ENCODE results near the gene KRTAP4-16. TPM values are rescaled to one million over a fixed set of nuclear protein-coding genes. Genes with fewer than 3 reads are reported as not detected.
A peak's percentile ranks its signal among the peaks of the same experiment; 100 is the strongest.
"Not testable (repeated sequence)": the region's sequence is repeated elsewhere in the genome, so short reads cannot be mapped to it uniquely, and the experiment has no call there.

The KRTAP4-16 gene
- total RNA-seq, 1 experiment from 2014 or later: not detected

- Mint-ChIP-seq H3K27me3 (ENCODE audit: unreplicated experiment) (no peaks in the 10 kb centered on the region), H3K27ac (ENCODE audit: unreplicated experiment) (peak overlapping the region; percentile 7), H3K9me3 (ENCODE audit: low read depth, unreplicated experiment) (peaks cover 5% of the 10 kb centered on the region), H3K36me3 (ENCODE audit: insufficient read depth, unreplicated experiment) (no peaks in the 10 kb centered on the region), H3K4me1 (ENCODE audit: low read depth, unreplicated experiment) (peaks cover 51% of the 10 kb centered on the region), H3K4me3 (ENCODE audit: low read depth, unreplicated experiment) (no peak overlapping the region)
- intact Hi-C loops (cut with micrococcal nuclease; ENCODE audit: unreplicated experiment): no loop called here
- TF ChIP-seq, protein P1, sequence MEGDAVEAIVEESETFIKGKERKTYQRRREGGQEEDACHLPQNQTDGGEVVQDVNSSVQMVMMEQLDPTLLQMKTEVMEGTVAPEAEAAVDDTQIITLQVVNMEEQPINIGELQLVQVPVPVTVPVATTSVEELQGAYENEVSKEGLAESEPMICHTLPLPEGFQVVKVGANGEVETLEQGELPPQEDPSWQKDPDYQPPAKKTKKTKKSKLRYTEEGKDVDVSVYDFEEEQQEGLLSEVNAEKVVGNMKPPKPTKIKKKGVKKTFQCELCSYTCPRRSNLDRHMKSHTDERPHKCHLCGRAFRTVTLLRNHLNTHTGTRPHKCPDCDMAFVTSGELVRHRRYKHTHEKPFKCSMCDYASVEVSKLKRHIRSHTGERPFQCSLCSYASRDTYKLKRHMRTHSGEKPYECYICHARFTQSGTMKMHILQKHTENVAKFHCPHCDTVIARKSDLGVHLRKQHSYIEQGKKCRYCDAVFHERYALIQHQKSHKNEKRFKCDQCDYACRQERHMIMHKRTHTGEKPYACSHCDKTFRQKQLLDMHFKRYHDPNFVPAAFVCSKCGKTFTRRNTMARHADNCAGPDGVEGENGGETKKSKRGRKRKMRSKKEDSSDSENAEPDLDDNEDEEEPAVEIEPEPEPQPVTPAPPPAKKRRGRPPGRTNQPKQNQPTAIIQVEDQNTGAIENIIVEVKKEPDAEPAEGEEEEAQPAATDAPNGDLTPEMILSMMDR (IDR thresholded peaks at IDR 0.05; ENCODE audit: unreplicated experiment): no peak
- DNase-seq: no peak
- CTCF ChIA-PET: interaction anchor here (0.6 kb wide), 2 partner anchors 16 to 175 kb away, joined by 3 to 5 read pairs; no protein-coding TSS in a partner anchor
- BruUV-seq (replicated peaks): no TSS peak
Measured at GRCh38 chr17:41103896-41104295, 1.9 kb upstream of the KRTAP4-16 start.

DNA sequence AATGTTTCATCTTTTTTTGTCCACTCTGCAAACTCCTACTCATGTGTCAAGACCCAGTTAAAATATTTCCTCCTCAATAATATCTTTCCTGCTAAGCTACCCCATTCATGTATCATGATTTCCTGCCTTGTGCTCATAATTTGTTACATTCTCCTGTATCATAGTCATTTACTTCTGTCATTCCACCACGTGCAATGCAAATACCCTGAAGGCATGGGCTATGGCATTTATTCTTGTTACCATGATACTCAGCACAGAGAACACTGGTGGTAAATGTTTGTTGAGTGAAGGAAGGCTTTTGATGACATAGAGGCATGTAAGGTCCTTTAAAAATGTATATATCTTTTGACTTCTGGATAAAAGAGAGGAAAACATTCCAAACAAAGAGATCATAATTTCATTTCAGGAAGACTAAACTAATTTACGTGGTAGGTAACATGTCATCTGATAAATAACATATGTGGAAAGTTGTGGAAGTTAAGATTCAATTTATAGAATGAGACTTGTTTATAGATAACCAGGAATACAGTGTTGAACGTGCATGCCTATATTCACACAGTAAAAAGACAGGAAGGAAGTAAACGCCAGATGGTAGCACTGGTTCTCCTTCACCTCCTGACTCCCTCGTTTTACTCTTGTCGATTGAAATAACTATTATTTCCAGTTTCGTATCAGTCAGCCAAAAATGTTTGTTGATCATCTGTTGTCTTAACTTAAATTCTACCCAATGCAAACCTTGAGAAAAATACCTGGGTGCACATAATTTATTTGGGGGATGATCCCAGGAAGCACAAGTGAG, 2.1 kb downstream of the KRTAP4-16 start:
- Mint-ChIP-seq H3K4me1 (ENCODE audit: low read depth, unreplicated experiment) (peaks cover 61% of the 10 kb centered on the region), H3K27ac (ENCODE audit: unreplicated experiment) (peak overlapping the region; percentile 4)
- H3K9me3 Mint-ChIP-seq (ENCODE audit: low read depth, unreplicated experiment); BruUV-seq (replicated peaks); intact Hi-C loops (cut with micrococcal nuclease; ENCODE audit: unreplicated experiment); H3K4me3 Mint-ChIP-seq (ENCODE audit: low read depth, unreplicated experiment); H3K36me3 Mint-ChIP-seq (ENCODE audit: insufficient read depth, unreplicated experiment); H3K27me3 Mint-ChIP-seq (ENCODE audit: unreplicated experiment); CTCF ChIA-PET: not testable (repeated sequence)
- DNase-seq: peak; percentile 57

GRCh38 chr17:41098481-41098880, 3.5 kb downstream of the KRTAP4-16 start:
- intact Hi-C loops (cut with micrococcal nuclease; ENCODE audit: unreplicated experiment): no loop called here
- H3K36me3 Mint-ChIP-seq (ENCODE audit: insufficient read depth, unreplicated experiment): no peaks in the 10 kb centered on the region
- DNase-seq: no peak
- no peak overlapping the region for H3K4me3 Mint-ChIP-seq (ENCODE audit: low read depth, unreplicated experiment)
- CTCF ChIA-PET: interaction anchor here (0.7 kb wide), 1 partner anchor 30 kb away, joined by 4 read pairs; no protein-coding TSS in a partner anchor
- no peaks in the 10 kb centered on the region for H3K9me3 Mint-ChIP-seq (ENCODE audit: low read depth, unreplicated experiment)
- H3K4me1 Mint-ChIP-seq (ENCODE audit: low read depth, unreplicated experiment): peaks cover 54% of the 10 kb centered on the region
- no peaks in the 10 kb centered on the region for H3K27me3 Mint-ChIP-seq (ENCODE audit: unreplicated experiment)
- no peak overlapping the region for H3K27ac Mint-ChIP-seq (ENCODE audit: unreplicated experiment)
- BruUV-seq (replicated peaks): no TSS peak
- TF ChIP-seq, protein P1 (IDR thresholded peaks at IDR 0.05; ENCODE audit: unreplicated experiment): no peak

DNA sequence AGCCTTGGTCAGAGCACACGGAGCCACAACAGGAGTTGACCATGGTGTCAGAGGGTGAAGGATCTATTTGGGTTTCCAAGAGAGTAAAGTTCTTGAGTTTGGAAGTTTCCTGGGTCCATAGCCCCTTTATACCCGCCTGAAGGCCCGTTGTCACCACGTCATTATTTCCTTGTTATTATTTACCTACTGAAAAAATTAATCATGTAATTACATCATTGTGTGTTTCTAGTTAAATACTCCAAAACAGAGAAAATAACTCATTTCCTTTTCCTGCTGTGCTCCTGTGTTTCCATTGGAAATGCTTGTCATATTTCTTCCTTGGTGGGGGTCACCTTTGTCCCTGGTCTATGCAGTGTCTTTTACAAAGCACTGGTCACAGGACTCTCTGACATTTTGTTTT, 4.0 kb downstream of the KRTAP4-16 start, which contains the start of gene KRTAP4-8:
Gene KRTAP4-8 (minus strand): TSS at position 101 of the 400 bp plus-strand sequence. CDS start 58 bp downstream, at position 43.
- peaks cover 49% of the 10 kb centered on the region for H3K4me1 Mint-ChIP-seq (ENCODE audit: low read depth, unreplicated experiment)
- H3K36me3 Mint-ChIP-seq (ENCODE audit: insufficient read depth, unreplicated experiment): no peaks in the 10 kb centered on the region
- H3K27me3 Mint-ChIP-seq (ENCODE audit: unreplicated experiment): no peaks in the 10 kb centered on the region
- H3K9me3 Mint-ChIP-seq (ENCODE audit: low read depth, unreplicated experiment): peaks cover 1% of the 10 kb centered on the region
- BruUV-seq (replicated peaks): no TSS peak
- no peak for DNase-seq
- no peak within 1 kb of the TSS for H3K4me3 Mint-ChIP-seq (ENCODE audit: low read depth, unreplicated experiment)
- no peak within 1 kb of the TSS for H3K27ac Mint-ChIP-seq (ENCODE audit: unreplicated experiment)
- CTCF ChIA-PET: no interaction called here
- intact Hi-C loops (cut with micrococcal nuclease; ENCODE audit: unreplicated experiment): no loop called here
- TF ChIP-seq, protein P1 (IDR thresholded peaks at IDR 0.05; ENCODE audit: unreplicated experiment): no peak

GRCh38 chr17:41096055-41096454, 6.0 kb downstream of the KRTAP4-16 start:
- Mint-ChIP-seq H3K4me3 (ENCODE audit: low read depth, unreplicated experiment) (no peak overlapping the region), H3K27me3 (ENCODE audit: unreplicated experiment) (no peaks in the 10 kb centered on the region), H3K36me3 (ENCODE audit: insufficient read depth, unreplicated experiment) (no peaks in the 10 kb centered on the region), H3K9me3 (ENCODE audit: low read depth, unreplicated experiment) (peaks cover 3% of the 10 kb centered on the region), H3K27ac (ENCODE audit: unreplicated experiment) (no peak overlapping the region), H3K4me1 (ENCODE audit: low read depth, unreplicated experiment) (peaks cover 41% of the 10 kb centered on the region)
- CTCF ChIA-PET: no interaction called here
- intact Hi-C loops (cut with micrococcal nuclease; ENCODE audit: unreplicated experiment): no loop called here
- TF ChIP-seq, protein P1 (IDR thresholded peaks at IDR 0.05; ENCODE audit: unreplicated experiment): no peak
- no peak for DNase-seq
- BruUV-seq (replicated peaks): no TSS peak

DNA sequence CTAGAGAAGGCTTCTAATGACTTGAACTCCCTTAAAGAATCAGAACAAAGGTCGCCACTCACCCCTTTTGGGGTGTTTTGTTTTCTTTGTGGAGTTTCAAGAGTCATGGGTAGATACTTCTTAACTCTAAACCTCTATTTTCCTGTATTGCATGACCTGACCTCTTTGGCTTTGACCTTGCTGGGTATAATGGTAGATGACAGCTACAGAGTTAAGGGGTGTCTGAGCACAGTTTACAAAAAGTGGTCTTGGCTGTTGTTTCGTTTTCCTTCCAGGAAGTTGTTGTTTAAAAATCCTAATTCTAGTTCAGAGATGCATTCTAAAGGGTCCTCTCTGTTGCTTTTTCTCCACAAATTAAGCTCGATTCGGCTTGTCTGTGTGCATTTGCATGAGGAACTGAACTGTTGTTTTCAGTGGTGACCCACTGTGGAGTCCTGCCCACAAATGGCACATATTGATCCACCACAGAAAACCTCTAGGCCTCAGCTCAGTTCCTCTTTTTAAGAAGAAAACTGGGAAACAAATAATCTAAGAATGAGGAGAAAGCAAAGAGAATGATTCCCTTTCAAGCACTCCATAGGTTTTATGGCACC, 13.2 kb downstream of the KRTAP4-16 start:
- H3K4me3 Mint-ChIP-seq (ENCODE audit: low read depth, unreplicated experiment); H3K36me3 Mint-ChIP-seq (ENCODE audit: insufficient read depth, unreplicated experiment); H3K9me3 Mint-ChIP-seq (ENCODE audit: low read depth, unreplicated experiment); intact Hi-C loops (cut with micrococcal nuclease; ENCODE audit: unreplicated experiment); H3K27me3 Mint-ChIP-seq (ENCODE audit: unreplicated experiment); DNase-seq; H3K27ac Mint-ChIP-seq (ENCODE audit: unreplicated experiment); BruUV-seq (replicated peaks): not testable (repeated sequence)
- CTCF ChIA-PET: interaction anchor here (0.6 to 0.8 kb wide), 4 partner anchors 10 to 1127 kb away, joined by 3 to 5 read pairs (median 4); no protein-coding TSS in a partner anchor
- peaks cover 37% of the 10 kb centered on the region for H3K4me1 Mint-ChIP-seq (ENCODE audit: low read depth, unreplicated experiment)

Data from Calu3 (cell line).